IMR-90 (cell line): ENCODE data around the gene PHF21B. TPM values are rescaled to one million over a fixed set of nuclear protein-coding genes. Genes with fewer than 3 reads are reported as not detected.

ENCODE experiments used
- ATAC-seq: fragments of 200-7000 bp; cut with Tn5 transposase; 2 replicates; pipeline ENCODE4 v1.9.1; 2020; ENCODE audit warnings: low read depth, mild to moderate bottlenecking, moderate library complexity
- BruUV-seq: library from RNA; stranded (reverse); fragments of 400-500 nt; replicated peaks from 2 replicates; lab custom pipeline; 2021; lab: Mats Ljungman, UMichigan
- CTCF ChIA-PET: fragments of 300-600 bp; formaldehyde crosslinking; extraction: SDS; loops from one replicate; lab custom pipeline; 2021; ENCODE audit warnings: antibody characterized with exemption; lab: Yijun Ruan, JAX
- POLR2A ChIA-PET: fragments of 300-600 bp; sonication (Branson Sonifier 250); formaldehyde crosslinking; loops from one replicate; lab custom pipeline; 2022; ENCODE audit warnings: antibody characterized with exemption; ENCODE audit not compliant: unreplicated experiment; lab: Charles Lee
- DNase-seq: peaks from one replicate; pipeline ENCODE4 v3.0.0; 2013
- H2AFZ ChIP-seq: replicated peaks from 2 replicates; pipeline ENCODE3; 2013; ENCODE audit warnings: low read length, mild to moderate bottlenecking; ENCODE audit not compliant: poor library complexity
- H2AK5ac ChIP-seq: 2 replicates; pipeline ENCODE4 v1.6.1; 2013; ENCODE audit warnings: low read depth, low read length, inconsistent platforms
- H2AK9ac ChIP-seq: replicated peaks from 2 replicates; pipeline ENCODE3; 2013; ENCODE audit warnings: mild to moderate bottlenecking, low read depth, low read length, moderate library complexity; ENCODE audit not compliant: poor library complexity
- H2BK120ac ChIP-seq: 2 replicates; pipeline ENCODE4 v1.6.1; 2013; ENCODE audit warnings: low read depth, low read length, inconsistent platforms
- H2BK15ac ChIP-seq: 3 replicates; pipeline ENCODE4 v1.6.1; 2013; ENCODE audit warnings: low read depth, low read length, inconsistent platforms
- H2BK20ac ChIP-seq: 2 replicates; pipeline ENCODE4 v1.6.1; 2013; ENCODE audit warnings: low read depth, mild to moderate bottlenecking, inconsistent platforms, low read length, moderate library complexity
- H2BK5ac ChIP-seq: 2 replicates; pipeline ENCODE4 v1.6.1; 2013; ENCODE audit warnings: mild to moderate bottlenecking, low read depth, low read length, inconsistent platforms; ENCODE audit not compliant: poor library complexity, severe bottlenecking
- H3K14ac ChIP-seq: replicated peaks from 2 replicates; pipeline ENCODE4 v1.6.1; 2013; ENCODE audit warnings: low read depth, low read length, inconsistent platforms
- H3K18ac ChIP-seq: 2 replicates; pipeline ENCODE4 v1.6.1; 2013; ENCODE audit warnings: low read depth, low read length, control low read depth
- H3K23ac ChIP-seq: 2 replicates; pipeline ENCODE4 v1.6.1; 2013; ENCODE audit warnings: low read depth, low read length, inconsistent platforms
- H3K27ac ChIP-seq: 2 replicates; pipeline ENCODE4 v1.5.1; 2013; ENCODE audit warnings: mild to moderate bottlenecking, control low read depth, low read length; ENCODE audit not compliant: insufficient read depth
- H3K27me3 ChIP-seq: 2 replicates; pipeline ENCODE4 v1.6.1; 2013; ENCODE audit warnings: low read length; ENCODE audit not compliant: control insufficient read depth, insufficient read depth
- H3K36me3 ChIP-seq: 2 replicates; pipeline ENCODE4 v1.6.1; 2013; ENCODE audit warnings: low read length, mixed read lengths; ENCODE audit not compliant: control insufficient read depth, insufficient read depth
- H3K4ac ChIP-seq: 2 replicates; pipeline ENCODE4 v1.6.1; 2013; ENCODE audit warnings: low read depth, low read length, inconsistent platforms
- H3K4me1 ChIP-seq: 2 replicates; pipeline ENCODE4 v1.6.1; 2013; ENCODE audit warnings: low read length, mixed read lengths; ENCODE audit not compliant: control insufficient read depth, insufficient read depth
- H3K4me2 ChIP-seq: 2 replicates; pipeline ENCODE4 v1.6.1; 2013; ENCODE audit warnings: low read depth, mild to moderate bottlenecking, control low read depth, low read length, moderate library complexity
- H3K4me3 ChIP-seq: 2 replicates; pipeline ENCODE4 v1.5.1; 2013; ENCODE audit warnings: low read depth, mild to moderate bottlenecking, control low read depth, low read length, moderate library complexity; ENCODE audit not compliant: insufficient read depth
- H3K56ac ChIP-seq: 2 replicates; pipeline ENCODE4 v1.6.1; 2013; ENCODE audit warnings: low read length, inconsistent platforms; ENCODE audit not compliant: insufficient read depth; ENCODE audit errors: extremely low read depth
- H3K79me1 ChIP-seq, 2 experiments: 2 replicates each; pipeline ENCODE4 v1.6.1; 2013; ENCODE audit warnings: low read length in 2 of 2, inconsistent platforms in 1 of 2, low read depth in 1 of 2
- H3K9ac ChIP-seq: 2 replicates; pipeline ENCODE4 v1.6.1; 2013; ENCODE audit warnings: low read depth, low read length, control low read depth
- H3K9me1 ChIP-seq: 2 replicates; pipeline ENCODE4 v1.6.1; 2013; ENCODE audit warnings: low read length, inconsistent platforms; ENCODE audit not compliant: insufficient read depth
- H3K9me3 ChIP-seq: 2 replicates; pipeline ENCODE4 v1.6.1; 2013; ENCODE audit warnings: low read length; ENCODE audit not compliant: control insufficient read depth, insufficient read depth
- H4K20me1 ChIP-seq: 2 replicates; pipeline ENCODE4 v1.6.1; 2013; ENCODE audit warnings: low read length, inconsistent platforms; ENCODE audit not compliant: insufficient read depth
- H4K5ac ChIP-seq: 2 replicates; pipeline ENCODE4 v1.6.1; 2013; ENCODE audit warnings: mild to moderate bottlenecking, low read depth, low read length, control low read depth
- H4K8ac ChIP-seq, 2 experiments: 2 replicates each; pipeline ENCODE4 v1.6.1; 2013; ENCODE audit warnings: low read depth in 2 of 2, low read length in 2 of 2, control low read depth in 1 of 2, inconsistent platforms in 1 of 2
- H4K91ac ChIP-seq: 2 replicates; pipeline ENCODE4 v1.6.1; 2013; ENCODE audit warnings: low read depth, low read length, inconsistent platforms; ENCODE audit not compliant: insufficient read depth
- MXI1 ChIP-seq: IDR thresholded peaks from 2 replicates; pipeline ENCODE4 v1.6.1; 2012; ENCODE audit warnings: low read depth, mild to moderate bottlenecking, low read length, moderate library complexity, borderline replicate concordance
- POLR2A ChIP-seq: IDR thresholded peaks from 2 replicates; pipeline ENCODE4 v1.6.1; 2012; ENCODE audit warnings: mild to moderate bottlenecking, low read depth, low read length
- RFX5 ChIP-seq: IDR thresholded peaks from 2 replicates; pipeline ENCODE4 v1.8.0; 2012; ENCODE audit warnings: low read depth, mild to moderate bottlenecking, low read length, moderate library complexity
- SMC3 ChIP-seq: fragments of 150-350 bp; IDR thresholded peaks from 2 replicates; pipeline ENCODE4 v1.6.1; 2016; ENCODE audit warnings: low read depth, mild to moderate bottlenecking, antibody characterized with exemption, low read length, moderate library complexity
- USF2 ChIP-seq: fragments of 150-350 bp; IDR thresholded peaks from 2 replicates; pipeline ENCODE4 v1.6.1; 2017; ENCODE audit warnings: mild to moderate bottlenecking, antibody characterized with exemption, low read length, low read depth
- WGBS, 2 experiments: methylation state at CpG; one replicate each; pipeline versions ENCODE4 v1.1.5 to v1.1.7; 2013; ENCODE audit warnings: missing lambda C conversion rate in 2 of 2; ENCODE audit not compliant: insufficient read length in 1 of 2; ENCODE audit errors: extremely low coverage in 2 of 2; 5-methylcytosine and 5-hydroxymethylcytosine counted together
- dilution Hi-C: fragments of 300-500 bp; cut with HindIII; formaldehyde crosslinking; loops from one replicate; pipeline ENCODE4 v1.14.3; 2018; ENCODE audit warnings: low sequenced_read_pairs; ENCODE audit not compliant: unreplicated experiment
- in situ Hi-C: fragments of 300-500 bp; cut with MboI; formaldehyde crosslinking; loops from 3 replicates; pipeline ENCODE4 v1.14.3; 2019; ENCODE audit warnings: low sequenced_read_pairs, inconsistent platforms, mixed read lengths
- intact Hi-C: fragments of 100-400 bp; cut with micrococcal nuclease; formaldehyde crosslinking; loops from 2 replicates; pipeline ENCODE4 v1.10.0; 2022
- polyA plus RNA-seq, 3 experiments: library from polyadenylated mRNA; depleted of rRNA; stranded (reverse); fragments of >200 nt; gene quantifications; 2 replicates each; pipeline ENCODE4 v1.2.3, GENCODE V29; 2012; ENCODE audit warnings: low replicate concordance in 1 of 3
- total RNA-seq: library from RNA; depleted of rRNA; stranded (reverse); fragments of >200 nt; gene quantifications from 2 replicates; pipeline ENCODE4 v1.2.3, GENCODE V29; 2012

Gene PHF21B
- total and polyA plus RNA-seq, 2 of the 4 experiments (the other 2 are of a cell fraction): 0.02 TPM; not detected in 1

GRCh38 chr22:45019861-45020655, 10.3 kb upstream of the PHF21B start:
- no peak overlapping the region for H3K18ac ChIP-seq
- H3K9ac ChIP-seq: no peak overlapping the region
- H3K4ac ChIP-seq: no peak overlapping the region
- H2AFZ ChIP-seq: no peak overlapping the region
- intact Hi-C loops (no loop called here), in situ Hi-C loops (no loop called here), dilution Hi-C loops (no loop called here)
- H3K4me3 ChIP-seq: no peak overlapping the region
- H3K4me1 ChIP-seq: no peaks in the 10 kb centered on the region
- CTCF ChIA-PET: no interaction called here
- no peak overlapping the region for H2BK20ac ChIP-seq
- POLR2A ChIA-PET: no interaction called here
- no peak overlapping the region for H2BK120ac ChIP-seq
- ATAC-seq (no peak), DNase-seq (no peak)
- H3K14ac ChIP-seq: no peak overlapping the region
- no peak overlapping the region for H4K5ac ChIP-seq
- no peaks in the 10 kb centered on the region for H3K36me3 ChIP-seq
- H3K27me3 ChIP-seq: peaks cover 38% of the 10 kb centered on the region
- no peaks in the 10 kb centered on the region for H3K79me1 ChIP-seq
- no peak overlapping the region for H3K56ac ChIP-seq
- H3K27ac ChIP-seq: no peak overlapping the region
- no peak overlapping the region for H3K4me2 ChIP-seq
- no peak overlapping the region for H4K91ac ChIP-seq
- no TSS peak for BruUV-seq
- H2AK5ac ChIP-seq: no peak overlapping the region
- no peaks in the 10 kb centered on the region for H3K9me1 ChIP-seq
- no peak overlapping the region for H2BK15ac ChIP-seq
- H4K8ac ChIP-seq: no peak overlapping the region
- TF ChIP-seq SMC3 (no peak), MXI1 (no peak), RFX5 (no peak), POLR2A (no peak), USF2 (no peak)
- H2AK9ac ChIP-seq: no peak overlapping the region
- no peaks in the 10 kb centered on the region for H4K20me1 ChIP-seq
- no peak overlapping the region for H2BK5ac ChIP-seq
- 93% methylated on average over 3 of the region's 16 CpGs; no CpG with 5 or more reads in 1 of the 2 experiments for WGBS, 2 experiments
- H3K23ac ChIP-seq: no peak overlapping the region
- no peaks in the 10 kb centered on the region for H3K9me3 ChIP-seq
